ENCODE data around the gene KAZN. TPM values are rescaled to one million over a fixed set of nuclear protein-coding genes. Genes with fewer than 3 reads are reported as not detected.
"Not testable (repeated sequence)": the region's sequence is repeated elsewhere in the genome, so short reads cannot be mapped to it uniquely, and the experiment has no call there.

The KAZN gene
- total RNA-seq, 2 experiments from 2014 or later: 0.22 to 0.55 TPM

- ATAC-seq (ENCODE audit: poor library complexity): no peak
- H3K9me3 Mint-ChIP-seq: peaks cover 7% of the 10 kb centered on the region
- H3K4me1 Mint-ChIP-seq (ENCODE audit: low read depth): no peaks in the 10 kb centered on the region
- no peak overlapping the region for H3K4me3 ChIP-seq (ENCODE audit: low read length)
- H3K27ac Mint-ChIP-seq: no peak overlapping the region
- no peaks in the 10 kb centered on the region for H3K27me3 ChIP-seq (ENCODE audit: control insufficient read depth in 1 of 2, insufficient read depth in 2 of 2, low read length in 2 of 2)
- CTCF ChIA-PET: no interaction called here
- intact Hi-C loops (cut with DNase I, micrococcal nuclease): no loop called here
- POLR2A ChIA-PET: no interaction called here
- no peak for DNase-seq
- H3K9me3 ChIP-seq (ENCODE audit: control insufficient read depth in 1 of 2, insufficient read depth in 1 of 2, low read length in 2 of 2): peaks cover 0 to 4% of the 10 kb centered on the region in 2 experiments
- H3K4me3 Mint-ChIP-seq: no peak overlapping the region
- no peaks in the 10 kb centered on the region for H3K4me1 ChIP-seq (ENCODE audit: insufficient read depth, low read length)
- peaks cover 4% of the 10 kb centered on the region for H3K27me3 Mint-ChIP-seq
- TF ChIP-seq CTCF (IDR thresholded peaks at IDR 0.05): no peak
- H3K36me3 Mint-ChIP-seq (ENCODE audit: low read depth): no peaks in the 10 kb centered on the region
- H3K36me3 ChIP-seq (ENCODE audit: insufficient read depth, low read length): no peaks in the 10 kb centered on the region
- no peak overlapping the region for H3K27ac ChIP-seq (ENCODE audit: low read depth in 1 of 2, low read length in 2 of 2)
Observed at GRCh38 chr1:14577261-14577660, 21.2 kb upstream of the KAZN start.

- Mint-ChIP-seq H3K27ac (no peak overlapping the region), H3K36me3 (ENCODE audit: low read depth) (no peaks in the 10 kb centered on the region), H3K4me3 (no peak overlapping the region), H3K27me3 (no peaks in the 10 kb centered on the region), H3K9me3 (peaks cover 7% of the 10 kb centered on the region), H3K4me1 (ENCODE audit: low read depth) (no peaks in the 10 kb centered on the region)
- ChIA-PET CTCF (no interaction called here), POLR2A (no interaction called here)
- H3K4me1 ChIP-seq (ENCODE audit: insufficient read depth, low read length): no peaks in the 10 kb centered on the region
- intact Hi-C loops (cut with DNase I, micrococcal nuclease): no loop called here
- no peak for ATAC-seq (ENCODE audit: poor library complexity)
- H3K36me3 ChIP-seq (ENCODE audit: insufficient read depth, low read length): no peaks in the 10 kb centered on the region
- no peaks in the 10 kb centered on the region for H3K27me3 ChIP-seq (ENCODE audit: control insufficient read depth in 1 of 2, insufficient read depth in 2 of 2, low read length in 2 of 2)
- H3K9me3 ChIP-seq (ENCODE audit: control insufficient read depth in 1 of 2, insufficient read depth in 1 of 2, low read length in 2 of 2): no peaks in the 10 kb centered on the region
- TF ChIP-seq CTCF (IDR thresholded peaks at IDR 0.05): no peak
- H3K4me3 ChIP-seq (ENCODE audit: low read length): no peak overlapping the region
- DNase-seq: no peak
- no peak overlapping the region for H3K27ac ChIP-seq (ENCODE audit: low read depth in 1 of 2, low read length in 2 of 2)
Observed at GRCh38 chr1:14578156-14578555, 20.3 kb upstream of the KAZN start.

GRCh38 chr1:14580295-14580694 is 18.2 kb upstream of the KAZN start:
- ATAC-seq (ENCODE audit: poor library complexity); H3K27ac ChIP-seq (ENCODE audit: low read depth in 1 of 2, low read length in 2 of 2); CTCF ChIA-PET; H3K27me3 ChIP-seq (ENCODE audit: control insufficient read depth in 1 of 2, insufficient read depth in 2 of 2, low read length in 2 of 2); H3K36me3 ChIP-seq (ENCODE audit: insufficient read depth, low read length); H3K9me3 Mint-ChIP-seq; H3K4me1 ChIP-seq (ENCODE audit: insufficient read depth, low read length); H3K4me1 Mint-ChIP-seq (ENCODE audit: low read depth); intact Hi-C loops (cut with DNase I, micrococcal nuclease); H3K4me3 Mint-ChIP-seq; DNase-seq; H3K36me3 Mint-ChIP-seq (ENCODE audit: low read depth); H3K27me3 Mint-ChIP-seq; POLR2A ChIA-PET; H3K4me3 ChIP-seq (ENCODE audit: low read length); H3K27ac Mint-ChIP-seq; H3K9me3 ChIP-seq (ENCODE audit: control insufficient read depth in 1 of 2, insufficient read depth in 1 of 2, low read length in 2 of 2): not testable (repeated sequence)

GRCh38 chr1:14580986-14581385 is 17.5 kb upstream of the KAZN start:
- intact Hi-C loops (cut with DNase I, micrococcal nuclease): no loop called here
- H3K4me1 ChIP-seq (ENCODE audit: insufficient read depth, low read length): no peaks in the 10 kb centered on the region
- Mint-ChIP-seq H3K27ac (no peak overlapping the region), H3K36me3 (ENCODE audit: low read depth) (no peaks in the 10 kb centered on the region), H3K9me3 (peaks cover 5% of the 10 kb centered on the region), H3K4me1 (ENCODE audit: low read depth) (no peaks in the 10 kb centered on the region), H3K27me3 (no peaks in the 10 kb centered on the region), H3K4me3 (no peak overlapping the region)
- H3K4me3 ChIP-seq (ENCODE audit: low read length): no peak overlapping the region
- no peaks in the 10 kb centered on the region for H3K36me3 ChIP-seq (ENCODE audit: insufficient read depth, low read length)
- ATAC-seq (ENCODE audit: poor library complexity) (no peak), DNase-seq (no peak)
- no peaks in the 10 kb centered on the region for H3K27me3 ChIP-seq (ENCODE audit: control insufficient read depth in 1 of 2, insufficient read depth in 2 of 2, low read length in 2 of 2)
- no peak for TF ChIP-seq CTCF (IDR thresholded peaks at IDR 0.05)
- CTCF ChIA-PET: no interaction called here
- no peak overlapping the region for H3K27ac ChIP-seq (ENCODE audit: low read depth in 1 of 2, low read length in 2 of 2)
- H3K9me3 ChIP-seq (ENCODE audit: control insufficient read depth in 1 of 2, insufficient read depth in 1 of 2, low read length in 2 of 2): no peaks in the 10 kb centered on the region
- POLR2A ChIA-PET: no interaction called here

Measured in CD4-positive, alpha-beta T cell (primary cell).